K562 (cell line): ENCODE results near the gene CAMK2G. TPM values are rescaled to one million over a fixed set of nuclear protein-coding genes. Genes with fewer than 3 reads are reported as not detected.
A peak's percentile ranks its signal among the peaks of the same experiment; 100 is the strongest.

Experiments used
- ATF7 ChIP-seq: fragments of 450-650 bp; IDR thresholded peaks from 2 replicates; pipeline ENCODE4 v1.7.1; 2014; ENCODE audit warnings: mild to moderate bottlenecking, moderate library complexity
- CEBPG ChIP-seq, 3 experiments: fragments of 200-800 bp in 1 of 3; sonication (Bioruptor generic) in 1 of 3; sonication (generic) in 1 of 3; formaldehyde crosslinking in 1 of 3; IDR thresholded peaks in 2 of 3; conservative IDR thresholded peaks in 1 of 3; 2 replicates each; pipeline versions ENCODE4 v1.6.1 to v1.8.0; 2016 to 2022; ENCODE audit warnings: missing compliant biosample characterization in 2 of 3, missing genetic modification characterization in 2 of 3, mild to moderate bottlenecking in 1 of 3, missing genetic modification reagents in 1 of 3
- CLOCK ChIP-seq: fragments of 250-450 bp; sonication (Bioruptor Pico); IDR thresholded peaks from 2 replicates; pipeline ENCODE4 v1.4.0; 2020; ENCODE audit warnings: mild to moderate bottlenecking, moderate library complexity, borderline replicate concordance
- DNMT1 ChIP-seq: fragments of 450-650 bp; IDR thresholded peaks from 2 replicates; pipeline ENCODE4 v1.6.1; 2016; ENCODE audit warnings: antibody characterized with exemption, mild to moderate bottlenecking
- FIP1L1 ChIP-seq: fragments of 200-400 bp; formaldehyde crosslinking; IDR thresholded peaks from 2 replicates; pipeline ENCODE4 v1.6.1; 2018; ENCODE audit warnings: mild to moderate bottlenecking, low read depth, low read length; ENCODE audit not compliant: poor library complexity, severe bottlenecking
- IRF1 ChIP-seq: sonication (generic); formaldehyde crosslinking; IDR thresholded peaks from 2 replicates; pipeline ENCODE4 v1.8.0; 2022; ENCODE audit warnings: missing genetic modification reagents, mild to moderate bottlenecking, borderline replicate concordance
- MBD2 ChIP-seq: sonication (generic); IDR thresholded peaks from 2 replicates; pipeline ENCODE4 v1.6.1; 2016; ENCODE audit warnings: low read depth, borderline replicate concordance
- MCM7 ChIP-seq, 2 experiments: fragments of 450-650 bp; IDR thresholded peaks; 2 replicates each; pipeline ENCODE4 v1.6.1; 2016 to 2018
- MYC ChIP-seq, 2 experiments: fragments of 250-450 bp in 1 of 2; sonication (Bioruptor Pico) in 1 of 2; IDR thresholded peaks; 2 replicates each; pipeline versions ENCODE4 v1.5.1 to v1.6.1; 2012 to 2021; ENCODE audit warnings: low read depth in 2 of 2, borderline replicate concordance in 1 of 2, improper control_type of control experiment in 1 of 2, low read length in 1 of 2, mild to moderate bottlenecking in 1 of 2, moderate library complexity in 1 of 2
- NBN ChIP-seq: fragments of 450-650 bp; IDR thresholded peaks from 2 replicates; pipeline ENCODE4 v1.6.1; 2016; ENCODE audit warnings: low read depth, mild to moderate bottlenecking
- NONO ChIP-seq, 2 experiments: fragments of 200-400 bp in 1 of 2; fragments of 450-650 bp in 1 of 2; formaldehyde crosslinking in 1 of 2; IDR thresholded peaks; 2 replicates each; pipeline ENCODE4 v1.6.1; 2017; ENCODE audit warnings: low read depth in 2 of 2, mild to moderate bottlenecking in 2 of 2, moderate library complexity in 2 of 2, low read length in 1 of 2
- NRF1 ChIP-seq, 2 experiments: fragments of 450-650 bp; IDR thresholded peaks in 1 of 2; conservative IDR thresholded peaks in 1 of 2; 2 replicates each; pipeline ENCODE4 v1.6.1; 2014; ENCODE audit warnings: mild to moderate bottlenecking in 2 of 2
- PHB ChIP-seq: fragments of 250-450 bp; sonication (Bioruptor Pico); IDR thresholded peaks from 2 replicates; pipeline ENCODE4 v1.5.0; 2021
- POLR2A ChIP-seq: fragments of 450-650 bp; conservative IDR thresholded peaks from 2 replicates; pipeline ENCODE4 v1.6.1; 2016
- RB1 ChIP-seq: fragments of 450-650 bp; IDR thresholded peaks from 2 replicates; pipeline ENCODE4 v1.6.1; 2017; ENCODE audit warnings: low read depth, mild to moderate bottlenecking
- SIN3B ChIP-seq: fragments of 450-650 bp; IDR thresholded peaks from 2 replicates; pipeline ENCODE4 v1.6.1; 2017; ENCODE audit warnings: low read depth, mild to moderate bottlenecking, moderate library complexity
- ZNF133 ChIP-seq: fragments of 250-450 bp; sonication (Bioruptor Pico); IDR thresholded peaks from 2 replicates; pipeline ENCODE4 v1.4.0; 2020; ENCODE audit warnings: mild to moderate bottlenecking
- ZNF586 ChIP-seq: fragments of 450-650 bp; formaldehyde crosslinking; conservative IDR thresholded peaks from 2 replicates; pipeline ENCODE4 v1.4.0; 2020; ENCODE audit warnings: mild to moderate bottlenecking, moderate library complexity
- polyA plus RNA-seq, 8 experiments: library from polyadenylated mRNA; depleted of rRNA in 4 of 8; stranded (reverse) in 5 of 8; unstranded in 3 of 8; fragments of >200 nt; fragmentation: Nextera tagmentation in 2 of 8; fragmentation: Illumina TruSeq in 1 of 8; extraction: Ambion mirVana in 2 of 8; extraction: Trizol in 1 of 8; gene quantifications; 2 replicates each; pipeline versions ENCODE4 v1.2.1 to v1.2.3, GENCODE V29; 2011 to 2014; ENCODE audit warnings: inconsistent platforms in 1 of 8, missing spikeins in 1 of 8
- total RNA-seq, 7 experiments: library from RNA; depleted of rRNA in 6 of 7; stranded (reverse); fragments of >200 nt in 6 of 7; fragmentation: Illumina TruSeq in 2 of 7; extraction: Trizol in 2 of 7; gene quantifications; 2 replicates each; pipeline versions ENCODE4 v1.2.1 to v1.2.3, GENCODE V29; 2011 to 2021; ENCODE audit warnings: low replicate concordance in 1 of 7
- TF ChIP-seq, protein P1 (sequence below): sonication (generic); formaldehyde crosslinking; IDR thresholded peaks from 2 replicates; pipeline ENCODE4 v1.8.0; 2022; ENCODE audit warnings: mild to moderate bottlenecking, missing genetic modification reagents

The CAMK2G gene
- total and polyA plus RNA-seq, 9 of the 15 experiments (the other 6 are each of a cell fraction or from before 2014, with no cell fraction given) = 9.0 to 37.9 (median 32.6) TPM

GRCh38 chr10:73910764-73911552 lies 36.6 kb upstream of the CAMK2G start, which contains the start of gene PLAU (continued):
- TF ChIP-seq CEBPG (CRISPR knock-in tag; IDR thresholded peaks at IDR 0.05) = 0 out of 2 replicates have a peak, but pooled peaks have one; percentile 12
- no peak for TF ChIP-seq CEBPG (tag; conservative IDR thresholded peaks at IDR 0.05 in 1 of 2, IDR thresholded peaks at IDR 0.05 in 1 of 2)
- 0 out of 2 replicates have a peak, but pooled peaks have one; percentile 15 for TF ChIP-seq MBD2
- peak; percentile 46 to 58; a peak in 3 of 4 replicates for TF ChIP-seq NRF1 (conservative IDR thresholded peaks at IDR 0.05 in 1 of 2, IDR thresholded peaks at IDR 0.05 in 1 of 2)
- TF ChIP-seq RB1 = peak; percentile 58; the same call in 1 of the 2 replicates
- no peak for TF ChIP-seq CLOCK (CRISPR knock-in tag)
- no peak for TF ChIP-seq ZNF586 (CRISPR knock-in tag)
- TF ChIP-seq ZNF133 (CRISPR knock-in tag) = no peak
- TF ChIP-seq, protein P1, sequence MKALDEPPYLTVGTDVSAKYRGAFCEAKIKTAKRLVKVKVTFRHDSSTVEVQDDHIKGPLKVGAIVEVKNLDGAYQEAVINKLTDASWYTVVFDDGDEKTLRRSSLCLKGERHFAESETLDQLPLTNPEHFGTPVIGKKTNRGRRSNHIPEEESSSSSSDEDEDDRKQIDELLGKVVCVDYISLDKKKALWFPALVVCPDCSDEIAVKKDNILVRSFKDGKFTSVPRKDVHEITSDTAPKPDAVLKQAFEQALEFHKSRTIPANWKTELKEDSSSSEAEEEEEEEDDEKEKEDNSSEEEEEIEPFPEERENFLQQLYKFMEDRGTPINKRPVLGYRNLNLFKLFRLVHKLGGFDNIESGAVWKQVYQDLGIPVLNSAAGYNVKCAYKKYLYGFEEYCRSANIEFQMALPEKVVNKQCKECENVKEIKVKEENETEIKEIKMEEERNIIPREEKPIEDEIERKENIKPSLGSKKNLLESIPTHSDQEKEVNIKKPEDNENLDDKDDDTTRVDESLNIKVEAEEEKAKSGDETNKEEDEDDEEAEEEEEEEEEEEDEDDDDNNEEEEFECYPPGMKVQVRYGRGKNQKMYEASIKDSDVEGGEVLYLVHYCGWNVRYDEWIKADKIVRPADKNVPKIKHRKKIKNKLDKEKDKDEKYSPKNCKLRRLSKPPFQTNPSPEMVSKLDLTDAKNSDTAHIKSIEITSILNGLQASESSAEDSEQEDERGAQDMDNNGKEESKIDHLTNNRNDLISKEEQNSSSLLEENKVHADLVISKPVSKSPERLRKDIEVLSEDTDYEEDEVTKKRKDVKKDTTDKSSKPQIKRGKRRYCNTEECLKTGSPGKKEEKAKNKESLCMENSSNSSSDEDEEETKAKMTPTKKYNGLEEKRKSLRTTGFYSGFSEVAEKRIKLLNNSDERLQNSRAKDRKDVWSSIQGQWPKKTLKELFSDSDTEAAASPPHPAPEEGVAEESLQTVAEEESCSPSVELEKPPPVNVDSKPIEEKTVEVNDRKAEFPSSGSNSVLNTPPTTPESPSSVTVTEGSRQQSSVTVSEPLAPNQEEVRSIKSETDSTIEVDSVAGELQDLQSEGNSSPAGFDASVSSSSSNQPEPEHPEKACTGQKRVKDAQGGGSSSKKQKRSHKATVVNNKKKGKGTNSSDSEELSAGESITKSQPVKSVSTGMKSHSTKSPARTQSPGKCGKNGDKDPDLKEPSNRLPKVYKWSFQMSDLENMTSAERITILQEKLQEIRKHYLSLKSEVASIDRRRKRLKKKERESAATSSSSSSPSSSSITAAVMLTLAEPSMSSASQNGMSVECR (CRISPR knock-in tag) = 0 out of 2 replicates have a peak, but pooled peaks have one; percentile 15
- TF ChIP-seq MYC (IDR thresholded peaks at IDR 0.05; ENCODE audit: low read depth, low read length) = no peak; the same call in 1 of the 2 replicates
- TF ChIP-seq MYC (CRISPR knock-in tag; IDR thresholded peaks at IDR 0.05; ENCODE audit: borderline replicate concordance, low read depth) = 0 out of 2 replicates have a peak, but pooled peaks have one; percentile 58
- TF ChIP-seq MCM7 (IDR thresholded peaks at IDR 0.05) = no peak
- no peak for TF ChIP-seq IRF1 (CRISPR knock-in tag)
- peak; percentile 43; the same call in 1 of the 2 replicates for TF ChIP-seq SIN3B
- TF ChIP-seq ATF7 = peak; percentile 35; the same call in 1 of the 2 replicates
- TF ChIP-seq FIP1L1 = peak; percentile 34
- TF ChIP-seq NBN = 0 out of 2 replicates have a peak, but pooled peaks have one; percentile 22
- TF ChIP-seq NONO (IDR thresholded peaks at IDR 0.05; ENCODE audit: low read depth in 2 of 2, low read length in 1 of 2) = peak; percentile 66 to 79; a peak in 3 of 4 replicates
- TF ChIP-seq DNMT1 = no peak
- peak; percentile 44; the same call in 1 of the 2 replicates for TF ChIP-seq PHB
- TF ChIP-seq POLR2A = 0 out of 2 replicates have a peak, but pooled peaks have one; percentile 31
